HuH-7 (cell line): ENCODE measurements around the gene CRYBA4.
"Not testable (repeated sequence)": the region's sequence is repeated elsewhere in the genome, so short reads cannot be mapped to it uniquely, and the experiment has no call there.

Source experiments
- DNase-seq: peaks from one replicate; pipeline ENCODE4 v3.0.0; 2011; ENCODE audit warnings: low spot score

Gene CRYBA4

GRCh38 chr22:26597026-26597425 lies 24.7 kb upstream of the CRYBA4 start:
- DNase-seq = no peak

- DNase-seq = no peak
These were observed 24.3 kb upstream of the CRYBA4 start for GRCh38 chr22:26597480-26597879.

DNA sequence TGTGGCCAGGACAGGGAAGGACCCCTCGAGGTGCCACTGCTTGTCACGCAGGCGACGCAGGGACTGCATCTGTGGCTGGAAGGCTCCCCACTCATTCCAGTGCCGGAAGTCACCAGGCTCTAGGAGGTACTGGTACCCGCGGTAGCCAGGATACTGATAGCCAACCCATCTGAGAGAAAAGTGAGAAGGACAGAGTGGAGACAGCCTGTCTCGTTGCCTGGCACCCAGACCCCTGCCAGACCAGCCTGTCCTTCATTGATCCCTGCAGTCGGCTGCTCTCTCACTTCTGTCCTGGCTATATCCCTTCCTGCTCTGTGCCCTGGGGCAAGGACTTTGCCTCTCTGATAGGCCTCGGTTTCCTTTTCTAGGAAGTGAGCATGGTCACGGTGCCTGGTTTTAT lies 22.3 kb upstream of the CRYBA4 start:
- no peak for DNase-seq

DNA sequence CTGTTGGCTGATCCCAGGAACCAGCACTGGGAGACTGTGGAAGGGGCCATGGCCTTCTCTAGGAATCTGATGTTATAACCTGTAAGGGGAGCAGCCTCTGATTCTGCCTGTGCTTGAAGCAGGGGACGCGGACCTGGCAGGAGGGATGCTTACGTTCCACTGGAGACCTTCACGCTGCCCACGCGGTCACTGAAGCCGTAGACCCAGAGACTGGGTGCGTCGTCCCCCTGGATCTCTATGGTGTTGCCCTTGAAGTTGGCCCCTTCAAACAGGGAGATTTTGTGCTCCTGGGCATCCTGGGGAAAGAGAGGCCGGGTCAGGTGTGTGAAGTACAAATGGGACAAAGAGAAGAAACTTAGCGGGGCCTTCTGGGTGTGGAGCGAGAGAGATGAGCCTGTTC lies 20.0 kb upstream of the CRYBA4 start:
- no peak for DNase-seq

DNA sequence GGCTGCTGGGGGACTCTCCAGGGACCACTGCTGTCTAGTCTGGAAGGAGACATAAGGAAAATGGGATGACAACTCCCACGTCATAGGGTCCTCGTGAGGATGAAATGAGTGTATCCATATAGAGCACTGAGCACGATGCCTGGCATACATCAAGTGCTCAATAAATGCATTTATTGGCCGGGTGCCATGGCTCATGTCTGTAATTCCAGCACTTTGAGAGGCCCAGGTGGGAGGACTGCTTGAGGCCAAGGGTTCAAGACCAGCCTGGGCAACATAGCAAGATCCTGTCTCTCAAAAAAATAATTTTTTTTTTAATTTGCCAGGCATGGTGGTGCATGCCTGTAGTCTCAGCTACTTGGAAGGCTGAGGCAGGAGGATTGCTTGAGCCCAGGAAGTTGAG lies 19.6 kb upstream of the CRYBA4 start:
- no peak for DNase-seq

DNA sequence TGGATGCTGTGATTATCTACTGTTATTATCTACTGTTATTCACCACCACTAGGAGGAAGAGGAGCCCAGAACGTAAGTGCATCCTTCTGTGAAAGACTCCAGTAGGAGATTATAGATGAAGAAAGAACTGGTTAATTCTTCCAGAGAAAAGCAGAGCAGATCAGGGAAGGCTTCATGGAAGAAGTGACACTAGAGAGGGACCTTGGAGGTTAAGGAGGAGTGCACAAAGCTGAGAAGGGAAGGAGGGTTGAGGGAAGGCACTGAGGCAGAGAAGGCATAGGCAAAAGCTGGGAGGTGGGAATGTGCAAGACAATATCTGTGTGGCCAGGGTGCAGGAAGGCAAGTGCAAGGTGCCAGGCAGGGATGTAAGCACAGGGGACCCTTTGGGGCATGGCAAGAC lies 17.4 kb upstream of the CRYBA4 start:
- no peak for DNase-seq

- DNase-seq = no peak
These were observed 15.2 kb upstream of the CRYBA4 start for GRCh38 chr22:26606611-26607010.

DNA sequence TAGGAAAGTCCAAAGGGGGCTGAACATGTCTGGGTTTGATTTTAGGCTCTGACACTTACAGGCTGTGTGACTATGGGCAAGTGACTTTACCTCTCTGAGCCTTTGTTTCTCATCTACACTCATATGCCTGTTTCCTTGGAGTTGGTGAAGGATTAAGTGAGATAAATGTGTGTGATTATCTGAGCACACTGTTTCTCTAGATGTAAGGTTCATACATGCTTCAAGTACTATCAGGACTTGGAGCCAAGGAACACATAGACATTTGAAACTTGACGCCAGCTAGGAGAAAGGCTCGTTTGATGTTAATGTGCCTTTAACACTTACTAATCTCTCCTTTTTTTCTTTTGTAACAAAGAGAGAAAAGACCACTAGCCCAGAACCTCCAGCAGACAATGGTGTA lies 13.6 kb upstream of the CRYBA4 start:
- no peak for DNase-seq

DNA sequence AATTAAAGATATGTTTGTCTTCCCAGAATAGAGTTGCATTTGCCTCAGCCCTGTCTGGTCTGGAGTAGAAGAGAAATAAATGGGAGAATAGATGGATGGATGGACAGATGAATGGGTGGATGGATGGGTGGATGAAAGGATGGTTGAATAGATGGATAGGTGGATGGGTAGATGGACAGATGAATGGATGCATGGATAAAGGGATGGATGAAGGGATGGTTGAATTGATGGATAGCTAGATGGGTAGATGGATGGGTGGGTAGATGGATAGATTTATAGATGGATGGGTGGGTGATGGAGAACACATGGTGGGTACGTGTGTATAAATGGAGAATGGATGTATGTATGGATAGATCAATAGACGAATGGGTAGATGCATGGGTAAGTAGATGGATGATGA lies 12.5 kb upstream of the CRYBA4 start:
- no peak for DNase-seq

- no peak for DNase-seq
These were observed 11.4 kb upstream of the CRYBA4 start for GRCh38 chr22:26610072-26610958.

DNA sequence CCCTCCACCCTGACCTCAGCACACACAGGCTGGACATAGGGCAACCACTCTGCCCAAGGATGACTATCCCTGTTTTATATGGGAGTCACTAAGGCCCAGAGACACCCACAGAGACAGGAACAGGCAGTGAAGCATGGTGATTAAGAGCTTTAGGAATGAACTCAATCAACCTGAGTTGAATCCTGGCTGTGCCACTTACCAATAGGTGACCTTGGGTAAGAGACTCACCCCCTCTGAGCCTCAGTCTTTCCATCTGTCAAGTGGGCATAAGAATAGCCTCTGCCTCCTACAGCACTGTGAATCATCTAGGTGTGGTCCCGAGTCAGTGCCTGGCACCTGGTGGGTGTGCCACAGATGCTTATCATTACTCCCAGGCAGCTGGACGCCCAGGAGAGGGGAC lies 10.8 kb upstream of the CRYBA4 start:
- no peak for DNase-seq

GRCh38 chr22:26612652-26613051 lies 9.1 kb upstream of the CRYBA4 start:
- no peak for DNase-seq

DNA sequence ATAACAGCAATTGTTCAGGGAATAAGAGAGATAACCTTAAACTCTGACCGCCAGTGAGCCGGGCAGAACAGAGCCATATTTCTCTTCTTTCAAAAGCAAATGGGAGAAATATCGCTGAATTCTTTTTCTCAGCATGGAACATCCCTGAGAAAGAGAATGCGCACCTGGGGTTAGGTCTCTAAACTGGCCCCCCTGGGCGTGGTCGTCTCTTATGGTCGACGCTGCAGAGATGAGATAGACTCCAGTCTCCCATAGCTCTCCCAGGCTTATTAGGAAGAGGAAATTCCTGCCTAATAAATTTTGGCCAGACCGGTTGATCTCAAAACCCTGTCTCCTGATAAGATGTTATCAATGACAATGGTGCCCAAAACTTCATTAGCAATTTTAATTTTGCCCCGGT lies 8.0 kb upstream of the CRYBA4 start:
- not testable (repeated sequence) for DNase-seq

DNA sequence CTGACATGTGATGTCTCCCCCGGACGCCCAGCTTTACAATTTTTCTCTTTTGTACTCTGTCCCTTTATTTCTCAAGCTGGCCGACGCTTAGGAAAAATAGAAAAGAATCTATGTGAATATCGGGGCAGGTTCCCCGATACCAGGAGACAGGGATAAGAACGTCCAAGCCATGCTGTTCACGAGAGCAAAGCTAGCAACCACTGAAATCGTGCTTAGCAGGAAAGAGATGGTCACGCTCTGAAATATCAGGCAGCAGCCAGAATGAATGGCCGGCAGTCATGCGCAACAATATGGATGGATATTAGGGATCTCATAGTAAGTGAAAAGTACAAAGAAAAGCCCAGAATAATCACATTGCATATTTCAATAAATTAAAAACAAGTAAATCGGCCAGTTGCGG lies 7.4 kb upstream of the CRYBA4 start:
- DNase-seq = no peak

GRCh38 chr22:26615149-26615548 lies 6.6 kb upstream of the CRYBA4 start:
- DNase-seq = no peak

GRCh38 chr22:26615830-26616435 lies 5.8 kb upstream of the CRYBA4 start:
- DNase-seq = no peak

DNA sequence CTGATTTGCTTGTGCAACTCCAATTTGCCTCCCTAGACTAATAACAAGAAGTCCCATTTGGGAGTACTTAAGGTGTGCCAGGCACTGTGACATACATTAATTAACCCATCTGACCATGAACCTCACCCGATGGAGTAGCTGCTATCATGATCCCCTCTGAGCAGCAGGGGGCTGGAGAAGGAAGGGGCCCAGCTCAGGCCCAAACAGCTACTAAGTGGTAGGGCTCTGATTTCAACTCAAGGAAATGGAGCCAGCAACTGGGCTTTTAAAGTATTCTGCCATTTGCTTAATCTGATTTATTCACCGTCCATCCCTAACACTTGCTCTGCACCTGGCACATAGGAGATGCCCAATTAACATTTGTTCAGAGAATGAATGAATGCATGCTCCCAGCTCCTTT lies 5.1 kb upstream of the CRYBA4 start:
- no peak for DNase-seq

DNA sequence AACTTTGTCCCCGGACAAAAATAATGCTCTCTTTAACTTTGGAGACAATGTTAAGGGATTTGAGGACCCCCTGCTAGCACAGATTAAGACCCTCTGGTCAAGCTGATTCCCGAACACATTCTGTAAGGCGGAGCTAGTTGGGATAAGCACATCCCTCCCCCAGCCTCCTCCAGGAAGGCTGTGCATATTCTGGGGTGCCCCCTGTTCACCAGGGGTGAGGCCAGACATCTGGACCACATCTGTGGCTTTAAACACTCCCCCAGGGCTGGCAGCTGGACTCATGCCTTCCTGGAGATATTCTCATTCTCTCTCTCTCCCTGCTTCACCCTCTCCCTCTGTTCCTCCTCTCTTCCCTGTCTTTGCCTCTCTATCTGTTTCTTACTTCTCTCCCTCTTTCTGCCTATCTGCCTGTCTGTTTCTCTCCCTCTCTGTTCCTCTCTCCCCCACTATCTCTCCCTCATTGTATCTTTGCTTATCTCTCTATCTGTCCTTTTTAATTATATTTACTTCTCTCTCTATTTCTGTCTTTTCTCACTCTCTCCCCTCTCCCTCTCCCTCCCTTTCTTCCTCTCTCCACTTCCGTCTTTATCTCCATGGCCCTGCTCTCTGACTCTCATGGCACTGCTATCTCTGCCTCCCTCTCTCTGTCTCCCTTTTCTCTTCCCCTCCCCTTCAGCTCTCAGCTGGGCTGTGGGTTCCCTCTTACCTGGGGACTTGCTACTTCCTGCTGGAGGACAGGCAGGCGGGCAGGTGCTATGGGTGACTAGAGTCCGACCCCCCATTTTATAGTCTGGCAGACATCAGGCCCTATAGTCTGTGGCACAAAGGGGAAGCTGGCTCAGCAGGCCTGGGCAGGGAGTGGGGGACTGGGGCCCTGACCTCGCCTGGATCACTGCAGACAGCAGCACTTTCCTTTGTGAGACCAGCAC lies 4.2 kb upstream of the CRYBA4 start, which contains the start of gene CRYBB1:
CRYBB1 (minus strand) TSS at position 757 of the 929 bp plus-strand sequence. CDS start 1,708 bp downstream, outside the sequence.
- no peak for DNase-seq

GRCh38 chr22:26618455-26618854 lies 3.3 kb upstream of the CRYBA4 start:
- DNase-seq = no peak

DNA sequence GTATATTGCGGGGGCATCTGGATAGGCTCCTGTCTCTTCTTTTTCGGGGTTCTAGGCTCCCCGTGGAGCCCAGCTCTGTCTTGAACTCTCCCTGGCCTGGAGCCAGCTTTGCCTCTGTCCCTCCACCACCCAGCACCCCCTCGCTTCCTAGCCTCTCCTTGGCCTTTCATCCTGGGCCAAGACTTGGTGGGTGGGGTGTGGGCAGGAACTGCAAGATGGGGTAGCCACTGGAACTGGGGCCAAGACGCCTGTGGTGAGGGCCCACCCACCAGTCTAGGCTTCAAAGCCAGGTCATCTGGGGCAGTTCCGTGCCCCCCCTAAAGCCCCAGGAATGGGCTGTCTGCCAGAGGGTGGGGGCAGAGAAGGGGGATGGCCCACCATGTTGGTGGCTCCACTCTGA lies 2.3 kb upstream of the CRYBA4 start:
- no peak for DNase-seq

DNA sequence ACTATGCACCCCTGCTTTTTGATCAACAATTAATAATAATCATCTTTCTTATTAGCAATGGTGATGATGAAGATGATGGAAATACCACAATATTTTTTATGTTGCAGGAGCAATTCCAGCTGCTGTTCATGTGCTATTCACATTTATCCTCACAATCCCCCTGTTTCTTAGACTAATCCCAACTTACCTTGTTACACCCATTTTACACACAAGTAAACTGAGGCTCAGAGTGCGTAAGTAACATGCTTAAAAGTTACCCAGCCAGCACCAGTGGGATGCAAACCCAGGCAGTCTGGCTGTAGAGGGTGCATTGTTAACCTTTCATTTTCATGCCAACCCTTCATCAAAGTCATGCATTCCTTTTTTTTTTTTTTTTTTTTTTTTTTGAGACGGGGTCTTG lies 1.6 kb upstream of the CRYBA4 start:
- DNase-seq = no peak

- no peak for DNase-seq
These were observed 2.2 kb downstream of the CRYBA4 start for GRCh38 chr22:26623984-26624383.

- DNase-seq = no peak
These were observed 3.0 kb downstream of the CRYBA4 start for GRCh38 chr22:26624803-26625202.
